HepG2 (cell line): ENCODE data around the gene NLRC5. TPM values are rescaled to one million over a fixed set of nuclear protein-coding genes. Genes with fewer than 3 reads are reported as not detected.

ENCODE experiments used
- ERF ChIP-seq: IDR thresholded peaks from 2 replicates; pipeline ENCODE4 v1.6.1; 2018; ENCODE audit warnings: missing biosample characterization, missing genetic modification reagents
- SAP130 ChIP-seq: IDR thresholded peaks from 2 replicates; pipeline ENCODE4 v1.6.1; 2016; ENCODE audit warnings: low read depth
- TFE3 ChIP-seq: IDR thresholded peaks from 2 replicates; pipeline ENCODE4 v1.6.1; 2016
- TRIM22 ChIP-seq: fragments of 450-650 bp; IDR thresholded peaks from 2 replicates; pipeline ENCODE4 v1.6.1; 2017
- YEATS2 ChIP-seq: sonication (generic); formaldehyde crosslinking; IDR thresholded peaks from 2 replicates; pipeline ENCODE4 v1.4.0; 2020; ENCODE audit warnings: missing genetic modification reagents, borderline replicate concordance
- ZBTB21 ChIP-seq: sonication (generic); formaldehyde crosslinking; IDR thresholded peaks from 2 replicates; pipeline ENCODE4 v1.4.0; 2020; ENCODE audit warnings: missing genetic modification reagents
- ZFY ChIP-seq: sonication (generic); formaldehyde crosslinking; IDR thresholded peaks from 2 replicates; pipeline ENCODE4 v1.4.0; 2020; ENCODE audit warnings: missing genetic modification reagents
- ZNF275 ChIP-seq: sonication (generic); formaldehyde crosslinking; IDR thresholded peaks from 2 replicates; pipeline ENCODE4 v1.8.0; 2022; ENCODE audit warnings: missing genetic modification reagents, mild to moderate bottlenecking, inconsistent platforms, borderline replicate concordance
- ZNF292 ChIP-seq: sonication (generic); formaldehyde crosslinking; IDR thresholded peaks from 2 replicates; pipeline ENCODE4 v1.8.1; 2022; ENCODE audit warnings: mild to moderate bottlenecking, low read depth, missing genetic modification reagents, borderline replicate concordance
- ZNF407 ChIP-seq: sonication (generic); formaldehyde crosslinking; IDR thresholded peaks from one replicate; pipeline ENCODE4 v1.5.1; 2020; ENCODE audit warnings: mild to moderate bottlenecking, missing genetic modification reagents; ENCODE audit errors: not compliant biosample characterization
- ZNF577 ChIP-seq: sonication (generic); formaldehyde crosslinking; IDR thresholded peaks from 2 replicates; pipeline ENCODE4 v1.4.0; 2020; ENCODE audit warnings: mild to moderate bottlenecking, low read depth, missing genetic modification reagents, borderline replicate concordance
- ZNF724P ChIP-seq: sonication (generic); formaldehyde crosslinking; IDR thresholded peaks from 2 replicates; pipeline ENCODE4 v1.8.0; 2022; ENCODE audit warnings: missing genetic modification reagents, borderline replicate concordance
- polyA plus RNA-seq, 8 experiments: library from polyadenylated mRNA; depleted of rRNA in 3 of 8; stranded (reverse) in 7 of 8; unstranded in 1 of 8; fragments of >200 nt; fragmentation: Illumina TruSeq in 4 of 8; extraction: Trizol in 4 of 8; gene quantifications; 2 replicates each; pipeline versions ENCODE4 v1.2.1 to v1.2.3, GENCODE V29; 2011 to 2016; ENCODE audit warnings: low read depth in 4 of 8, missing spikeins in 1 of 8, mixed read lengths in 1 of 8; ENCODE audit not compliant: insufficient read depth in 1 of 8
- total RNA-seq, 5 experiments: library from RNA; depleted of rRNA; stranded (reverse); fragments of >200 nt; fragmentation: Illumina TruSeq; extraction: Trizol; gene quantifications; 2 replicates each; pipeline ENCODE4 v1.2.3, GENCODE V29; 2016; ENCODE audit warnings: low read depth in 1 of 5
- TF ChIP-seq, protein P1 (sequence below): IDR thresholded peaks from 2 replicates; pipeline ENCODE4 v1.6.1; 2018; ENCODE audit warnings: missing genetic modification reagents, mild to moderate bottlenecking, missing compliant biosample characterization

NLRC5 gene
- total and polyA plus RNA-seq, 2 of the 13 experiments (the other 11 are each of a cell fraction or from before 2014, with no cell fraction given): 6.3 to 12.7 TPM

GRCh38 chr16:56983211-56983751, 6.1 kb upstream of the NLRC5 start (continued):
- TF ChIP-seq ZNF724P (peak; percentile 34; the same call in 1 of the 2 replicates), ZNF275 (no peak), SAP130 (CRISPR knock-in tag) (peak; percentile 30; the same call in 1 of the 2 replicates), ZNF407 (CRISPR knock-in tag) (peak; percentile 21), YEATS2 (CRISPR knock-in tag) (peak; percentile 24; the same call in 1 of the 2 replicates), ZNF292 (0 out of 2 replicates have a peak, but pooled peaks have one; percentile 29), ERF (CRISPR knock-in tag) (peak; percentile 67; the same call in 1 of the 2 replicates), TRIM22 (no peak), ZNF577 (CRISPR knock-in tag) (no peak), TFE3 (CRISPR knock-in tag) (0 out of 2 replicates have a peak, but pooled peaks have one; percentile 21), ZBTB21 (no peak), ZFY (CRISPR knock-in tag) (0 out of 2 replicates have a peak, but pooled peaks have one; percentile 25)
- TF ChIP-seq, protein P1, sequence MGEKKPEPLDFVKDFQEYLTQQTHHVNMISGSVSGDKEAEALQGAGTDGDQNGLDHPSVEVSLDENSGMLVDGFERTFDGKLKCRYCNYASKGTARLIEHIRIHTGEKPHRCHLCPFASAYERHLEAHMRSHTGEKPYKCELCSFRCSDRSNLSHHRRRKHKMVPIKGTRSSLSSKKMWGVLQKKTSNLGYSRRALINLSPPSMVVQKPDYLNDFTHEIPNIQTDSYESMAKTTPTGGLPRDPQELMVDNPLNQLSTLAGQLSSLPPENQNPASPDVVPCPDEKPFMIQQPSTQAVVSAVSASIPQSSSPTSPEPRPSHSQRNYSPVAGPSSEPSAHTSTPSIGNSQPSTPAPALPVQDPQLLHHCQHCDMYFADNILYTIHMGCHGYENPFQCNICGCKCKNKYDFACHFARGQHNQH: peak; percentile 51; the same call in 1 of the 2 replicates
